Mononuclear cell (primary cell): ENCODE data around the gene RNF167. TPM values are rescaled to one million over a fixed set of nuclear protein-coding genes. Genes with fewer than 3 reads are reported as not detected.

ENCODE experiments used
- H3K27me3 ChIP-seq: 2 replicates; pipeline ENCODE4 v1.6.0; 2011; ENCODE audit warnings: low read length, control low read depth; ENCODE audit not compliant: insufficient read depth
- H3K4me1 ChIP-seq: 2 replicates; pipeline ENCODE4 v1.5.1; 2011; ENCODE audit warnings: mild to moderate bottlenecking, low read length, control low read depth; ENCODE audit not compliant: insufficient read depth
- H3K4me3 ChIP-seq: 2 replicates; pipeline ENCODE4 v1.5.1; 2011; ENCODE audit warnings: mild to moderate bottlenecking, low read length, moderate library complexity
- H3K9me3 ChIP-seq: 2 replicates; pipeline ENCODE4 v1.5.1; 2011; ENCODE audit warnings: low read depth, mild to moderate bottlenecking, control low read depth, low read length
- total RNA-seq: library from RNA; depleted of rRNA; stranded (reverse); fragments of >200 nt; gene quantifications from one replicate; pipeline ENCODE4 v1.2.3, GENCODE V29; 2012

RNF167 gene
- total RNA-seq, result 19.3 TPM

GRCh38 chr17:4939796-4940554 is at the start of gene RNF167, which contains the start of gene SLC25A11:
Gene RNF167 (plus strand): TSS chr17:4940268. CDS start chr17:4940910, 642 bp downstream.
Gene SLC25A11 (minus strand): TSS chr17:4940046. CDS start chr17:4939910, 136 bp downstream.
- peaks cover 58% of the 10 kb centered on the region for H3K4me1 ChIP-seq
- no peaks in the 10 kb centered on the region for H3K9me3 ChIP-seq
- H3K27me3 ChIP-seq, result no peaks in the 10 kb centered on the region
- peak within 1 kb of the TSS; percentile 98 for H3K4me3 ChIP-seq

- H3K4me1 ChIP-seq, result no peaks in the 10 kb centered on the region
- H3K9me3 ChIP-seq, result no peaks in the 10 kb centered on the region
- no peak overlapping the region for H3K4me3 ChIP-seq
- H3K27me3 ChIP-seq, result no peaks in the 10 kb centered on the region
Measured at GRCh38 chr17:4891411-4892410, 48.4 kb upstream of the RNF167 start.

- H3K4me3 ChIP-seq, result no peak overlapping the region
- no peaks in the 10 kb centered on the region for H3K4me1 ChIP-seq
- H3K9me3 ChIP-seq, result no peaks in the 10 kb centered on the region
- H3K27me3 ChIP-seq, result no peaks in the 10 kb centered on the region
Measured at GRCh38 chr17:4892499-4893221, 47.4 kb upstream of the RNF167 start.

GRCh38 chr17:4893272-4893671 is 46.8 kb upstream of the RNF167 start:
- Histone ChIP-seq H3K9me3 (no peaks in the 10 kb centered on the region), H3K27me3 (no peaks in the 10 kb centered on the region), H3K4me3 (no peak overlapping the region), H3K4me1 (no peaks in the 10 kb centered on the region)

GRCh38 chr17:4893721-4894560 is 46.1 kb upstream of the RNF167 start:
- Histone ChIP-seq H3K4me1 (peaks cover 6% of the 10 kb centered on the region), H3K9me3 (no peaks in the 10 kb centered on the region), H3K27me3 (no peaks in the 10 kb centered on the region), H3K4me3 (no peak overlapping the region)

- Histone ChIP-seq H3K4me3 (no peak overlapping the region), H3K27me3 (peaks cover 5% of the 10 kb centered on the region), H3K4me1 (peaks cover 16% of the 10 kb centered on the region), H3K9me3 (no peaks in the 10 kb centered on the region)
Measured at GRCh38 chr17:4895121-4895520, 44.9 kb upstream of the RNF167 start.

- Histone ChIP-seq H3K4me3 (no peak overlapping the region), H3K4me1 (peaks cover 22% of the 10 kb centered on the region)
Measured at GRCh38 chr17:4895657-4896331, 44.3 kb upstream of the RNF167 start.

GRCh38 chr17:4896332-4897197 is 43.5 kb upstream of the RNF167 start:
- Histone ChIP-seq H3K4me3 (no peak overlapping the region), H3K9me3 (no peaks in the 10 kb centered on the region), H3K4me1 (peaks cover 30% of the 10 kb centered on the region), H3K27me3 (peaks cover 7% of the 10 kb centered on the region)

More at GRCh38 chr17:4895657-4896331, 44.3 kb upstream of the RNF167 start:
- peaks cover 7% of the 10 kb centered on the region for H3K27me3 ChIP-seq
- no peaks in the 10 kb centered on the region for H3K9me3 ChIP-seq

- Histone ChIP-seq H3K4me3 (no peak overlapping the region), H3K27me3 (peaks cover 7% of the 10 kb centered on the region), H3K9me3 (no peaks in the 10 kb centered on the region), H3K4me1 (peaks cover 37% of the 10 kb centered on the region)
Measured at GRCh38 chr17:4897198-4897687, 42.8 kb upstream of the RNF167 start.

- Histone ChIP-seq H3K9me3 (no peaks in the 10 kb centered on the region), H3K4me3 (no peak overlapping the region), H3K27me3 (peaks cover 7% of the 10 kb centered on the region), H3K4me1 (peaks cover 42% of the 10 kb centered on the region)
Measured at GRCh38 chr17:4897785-4898184, 42.3 kb upstream of the RNF167 start.

- Histone ChIP-seq H3K9me3 (no peaks in the 10 kb centered on the region), H3K4me3 (no peak overlapping the region), H3K27me3 (peaks cover 7% of the 10 kb centered on the region), H3K4me1 (peaks cover 48% of the 10 kb centered on the region)
Measured at GRCh38 chr17:4898351-4898750, 41.7 kb upstream of the RNF167 start.

GRCh38 chr17:4898927-4899326 is 41.1 kb upstream of the RNF167 start:
- Histone ChIP-seq H3K9me3 (no peaks in the 10 kb centered on the region), H3K4me1 (peaks cover 53% of the 10 kb centered on the region), H3K4me3 (peak overlapping the region; percentile 42), H3K27me3 (peaks cover 7% of the 10 kb centered on the region)
